SK-N-SH treated with all-trans-retinoic acid at 6 μM for 48 hours (cell line): ENCODE results near the gene ADAM8.

ENCODE experiments used
- ATAC-seq: fragments of 200-7000 bp; cut with Tn5 transposase; 3 replicates; pipeline ENCODE4 v1.9.1; 2020; ENCODE audit warnings: mild to moderate bottlenecking, moderate library complexity
- BACH2 ChIP-seq: fragments of 250-450 bp; sonication (Bioruptor Pico); IDR thresholded peaks from 2 replicates; pipeline ENCODE4 v1.9.0; 2021; ENCODE audit warnings: mild to moderate bottlenecking, borderline replicate concordance
- CSDC2 ChIP-seq: fragments of 250-450 bp; sonication (Bioruptor Pico); IDR thresholded peaks from 2 replicates; pipeline ENCODE4 v1.5.0; 2020; ENCODE audit warnings: mild to moderate bottlenecking, moderate library complexity
- ISL1 ChIP-seq: fragments of 250-450 bp; sonication (Bioruptor Pico); IDR thresholded peaks from 2 replicates; pipeline ENCODE4 v2.1.2; 2022; ENCODE audit warnings: mild to moderate bottlenecking, moderate library complexity
- OSR1 ChIP-seq: fragments of 250-450 bp; sonication (Bioruptor Pico); IDR thresholded peaks from 2 replicates; pipeline ENCODE4 v1.8.0; 2022; ENCODE audit warnings: moderate library complexity, mild to moderate bottlenecking, inconsistent platforms
- PATZ1 ChIP-seq: fragments of 250-450 bp; sonication (Bioruptor Pico); IDR thresholded peaks from 2 replicates; pipeline ENCODE4 v1.8.0; 2020; ENCODE audit warnings: mild to moderate bottlenecking, moderate library complexity, borderline replicate concordance
- PPARA ChIP-seq: fragments of 250-450 bp; sonication (Bioruptor Pico); IDR thresholded peaks from 2 replicates; pipeline ENCODE4 v1.5.0; 2020; ENCODE audit warnings: mild to moderate bottlenecking, borderline replicate concordance
- RARB ChIP-seq: fragments of 250-450 bp; sonication (Bioruptor Pico); IDR thresholded peaks from 2 replicates; pipeline ENCODE4 v1.8.0; 2021; ENCODE audit warnings: mild to moderate bottlenecking, moderate library complexity
- SNAI2 ChIP-seq: fragments of 250-450 bp; sonication (Bioruptor Pico); IDR thresholded peaks from 2 replicates; pipeline ENCODE4 v1.5.0; 2020; ENCODE audit warnings: mild to moderate bottlenecking, moderate library complexity
- TCF4 ChIP-seq: fragments of 250-450 bp; sonication (Bioruptor Pico); IDR thresholded peaks from 2 replicates; pipeline ENCODE4 v1.8.0; 2021; ENCODE audit warnings: mild to moderate bottlenecking, moderate library complexity, borderline replicate concordance
- ZC3H10 ChIP-seq: fragments of 250-450 bp; sonication (Bioruptor Pico); IDR thresholded peaks from 2 replicates; pipeline ENCODE4 v1.5.1; 2021; ENCODE audit warnings: mild to moderate bottlenecking, moderate library complexity
- ZFP3 ChIP-seq: fragments of 250-450 bp; sonication (Bioruptor Pico); IDR thresholded peaks from 2 replicates; pipeline ENCODE4 v1.5.0; 2020; ENCODE audit warnings: mild to moderate bottlenecking, moderate library complexity
- ZFP30 ChIP-seq: fragments of 450-650 bp; formaldehyde crosslinking; IDR thresholded peaks from 2 replicates; pipeline ENCODE4 v1.5.0; 2022; ENCODE audit warnings: mild to moderate bottlenecking, moderate library complexity
- ZNF565 ChIP-seq: fragments of 450-650 bp; formaldehyde crosslinking; conservative IDR thresholded peaks from 2 replicates; pipeline ENCODE4 v1.5.0; 2020; ENCODE audit warnings: low read depth, mild to moderate bottlenecking, moderate library complexity
- ZNF70 ChIP-seq: fragments of 450-650 bp; formaldehyde crosslinking; IDR thresholded peaks from 2 replicates; pipeline ENCODE4 v1.5.0; 2020; ENCODE audit warnings: mild to moderate bottlenecking, moderate library complexity
- ZNF8 ChIP-seq: fragments of 450-650 bp; formaldehyde crosslinking; IDR thresholded peaks from 2 replicates; pipeline ENCODE4 v1.5.0; 2020; ENCODE audit warnings: mild to moderate bottlenecking, moderate library complexity
- TF ChIP-seq, protein P1 (sequence below): fragments of 250-450 bp; sonication (Bioruptor Pico); IDR thresholded peaks from 2 replicates; pipeline ENCODE4 v1.5.1; 2020; ENCODE audit warnings: low read depth, mild to moderate bottlenecking, moderate library complexity
- TF ChIP-seq, protein P2 (sequence below): fragments of 250-450 bp; sonication (Bioruptor Pico); IDR thresholded peaks from 2 replicates; pipeline ENCODE4 v1.5.0; 2020; ENCODE audit warnings: mild to moderate bottlenecking, moderate library complexity
- TF ChIP-seq, protein P3 (sequence below): fragments of 250-450 bp; sonication (Bioruptor Pico); IDR thresholded peaks from 2 replicates; pipeline ENCODE4 v1.5.1; 2021; ENCODE audit warnings: mild to moderate bottlenecking, moderate library complexity
- TF ChIP-seq, protein P4 (sequence below): fragments of 250-450 bp; sonication (Bioruptor Pico); IDR thresholded peaks from 2 replicates; pipeline ENCODE4 v1.8.0; 2021; ENCODE audit warnings: low read depth, mild to moderate bottlenecking, moderate library complexity, borderline replicate concordance

The ADAM8 gene

DNA sequence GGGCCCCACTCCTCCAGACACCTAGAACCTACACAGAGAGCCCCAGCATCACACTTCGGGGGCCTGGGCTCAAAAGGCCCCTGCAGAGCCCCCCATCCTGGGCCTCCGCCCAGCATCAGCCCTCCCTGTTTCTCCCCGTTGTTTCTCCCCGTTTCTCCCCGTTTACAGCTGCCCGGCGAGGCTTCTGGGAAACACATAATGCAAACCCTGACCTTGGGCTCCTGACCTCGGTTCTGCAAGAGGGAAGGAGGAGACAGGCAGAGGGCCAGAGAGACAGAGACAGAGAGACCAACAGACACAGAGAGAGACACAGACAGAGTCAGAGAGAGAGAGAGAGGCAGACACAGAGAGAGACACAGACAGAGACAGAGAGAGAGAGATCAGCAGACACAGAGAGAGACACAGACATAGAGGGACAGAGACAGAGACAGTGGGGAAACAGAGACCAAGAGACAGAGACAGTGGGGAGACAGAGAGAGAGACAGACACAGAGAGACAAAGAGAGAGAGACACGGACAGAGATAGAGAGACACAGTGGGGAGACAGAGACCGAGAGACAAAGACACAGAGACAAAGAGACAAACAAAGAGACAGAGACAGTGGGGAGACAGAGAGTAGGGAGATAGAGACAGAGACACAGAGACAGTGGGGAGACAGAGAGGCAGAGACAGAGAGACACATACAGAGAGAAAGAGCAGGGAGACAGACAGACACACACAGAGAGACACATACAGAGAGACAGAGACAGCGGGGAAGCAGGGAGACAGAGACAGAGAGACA, 26.5 kb downstream of the ADAM8 start (continued):
- TF ChIP-seq ZFP3 (CRISPR knock-in tag): no peak
- TF ChIP-seq, protein P1, sequence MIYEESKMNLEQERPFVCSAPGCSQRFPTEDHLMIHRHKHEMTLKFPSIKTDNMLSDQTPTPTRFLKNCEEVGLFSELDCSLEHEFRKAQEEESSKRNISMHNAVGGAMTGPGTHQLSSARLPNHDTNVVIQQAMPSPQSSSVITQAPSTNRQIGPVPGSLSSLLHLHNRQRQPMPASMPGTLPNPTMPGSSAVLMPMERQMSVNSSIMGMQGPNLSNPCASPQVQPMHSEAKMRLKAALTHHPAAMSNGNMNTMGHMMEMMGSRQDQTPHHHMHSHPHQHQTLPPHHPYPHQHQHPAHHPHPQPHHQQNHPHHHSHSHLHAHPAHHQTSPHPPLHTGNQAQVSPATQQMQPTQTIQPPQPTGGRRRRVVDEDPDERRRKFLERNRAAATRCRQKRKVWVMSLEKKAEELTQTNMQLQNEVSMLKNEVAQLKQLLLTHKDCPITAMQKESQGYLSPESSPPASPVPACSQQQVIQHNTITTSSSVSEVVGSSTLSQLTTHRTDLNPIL (CRISPR knock-in tag): no peak

GRCh38 chr10:133249094-133249780, 27.4 kb downstream of the ADAM8 start:
- TF ChIP-seq ZFP30 (CRISPR knock-in tag) (no peak), PPARA (no peak), OSR1 (CRISPR knock-in tag) (no peak), BACH2 (no peak), ZNF565 (no peak), SNAI2 (no peak), PATZ1 (CRISPR knock-in tag) (no peak), TCF4 (CRISPR knock-in tag) (no peak), ZNF8 (CRISPR knock-in tag) (no peak), ISL1 (CRISPR knock-in tag) (no peak), ZC3H10 (CRISPR knock-in tag) (no peak), CSDC2 (CRISPR knock-in tag) (no peak), ZNF70 (CRISPR knock-in tag) (no peak), ZFP3 (CRISPR knock-in tag) (no peak), RARB (CRISPR knock-in tag) (no peak)
- TF ChIP-seq, protein P2, sequence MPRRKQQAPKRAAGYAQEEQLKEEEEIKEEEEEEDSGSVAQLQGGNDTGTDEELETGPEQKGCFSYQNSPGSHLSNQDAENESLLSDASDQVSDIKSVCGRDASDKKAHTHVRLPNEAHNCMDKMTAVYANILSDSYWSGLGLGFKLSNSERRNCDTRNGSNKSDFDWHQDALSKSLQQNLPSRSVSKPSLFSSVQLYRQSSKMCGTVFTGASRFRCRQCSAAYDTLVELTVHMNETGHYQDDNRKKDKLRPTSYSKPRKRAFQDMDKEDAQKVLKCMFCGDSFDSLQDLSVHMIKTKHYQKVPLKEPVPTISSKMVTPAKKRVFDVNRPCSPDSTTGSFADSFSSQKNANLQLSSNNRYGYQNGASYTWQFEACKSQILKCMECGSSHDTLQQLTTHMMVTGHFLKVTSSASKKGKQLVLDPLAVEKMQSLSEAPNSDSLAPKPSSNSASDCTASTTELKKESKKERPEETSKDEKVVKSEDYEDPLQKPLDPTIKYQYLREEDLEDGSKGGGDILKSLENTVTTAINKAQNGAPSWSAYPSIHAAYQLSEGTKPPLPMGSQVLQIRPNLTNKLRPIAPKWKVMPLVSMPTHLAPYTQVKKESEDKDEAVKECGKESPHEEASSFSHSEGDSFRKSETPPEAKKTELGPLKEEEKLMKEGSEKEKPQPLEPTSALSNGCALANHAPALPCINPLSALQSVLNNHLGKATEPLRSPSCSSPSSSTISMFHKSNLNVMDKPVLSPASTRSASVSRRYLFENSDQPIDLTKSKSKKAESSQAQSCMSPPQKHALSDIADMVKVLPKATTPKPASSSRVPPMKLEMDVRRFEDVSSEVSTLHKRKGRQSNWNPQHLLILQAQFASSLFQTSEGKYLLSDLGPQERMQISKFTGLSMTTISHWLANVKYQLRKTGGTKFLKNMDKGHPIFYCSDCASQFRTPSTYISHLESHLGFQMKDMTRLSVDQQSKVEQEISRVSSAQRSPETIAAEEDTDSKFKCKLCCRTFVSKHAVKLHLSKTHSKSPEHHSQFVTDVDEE (CRISPR knock-in tag): no peak
- TF ChIP-seq, protein P3, sequence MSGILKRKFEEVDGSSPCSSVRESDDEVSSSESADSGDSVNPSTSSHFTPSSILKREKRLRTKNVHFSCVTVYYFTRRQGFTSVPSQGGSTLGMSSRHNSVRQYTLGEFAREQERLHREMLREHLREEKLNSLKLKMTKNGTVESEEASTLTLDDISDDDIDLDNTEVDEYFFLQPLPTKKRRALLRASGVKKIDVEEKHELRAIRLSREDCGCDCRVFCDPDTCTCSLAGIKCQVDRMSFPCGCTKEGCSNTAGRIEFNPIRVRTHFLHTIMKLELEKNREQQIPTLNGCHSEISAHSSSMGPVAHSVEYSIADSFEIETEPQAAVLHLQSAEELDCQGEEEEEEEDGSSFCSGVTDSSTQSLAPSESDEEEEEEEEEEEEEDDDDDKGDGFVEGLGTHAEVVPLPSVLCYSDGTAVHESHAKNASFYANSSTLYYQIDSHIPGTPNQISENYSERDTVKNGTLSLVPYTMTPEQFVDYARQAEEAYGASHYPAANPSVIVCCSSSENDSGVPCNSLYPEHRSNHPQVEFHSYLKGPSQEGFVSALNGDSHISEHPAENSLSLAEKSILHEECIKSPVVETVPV (CRISPR knock-in tag): no peak
- TF ChIP-seq, protein P4, sequence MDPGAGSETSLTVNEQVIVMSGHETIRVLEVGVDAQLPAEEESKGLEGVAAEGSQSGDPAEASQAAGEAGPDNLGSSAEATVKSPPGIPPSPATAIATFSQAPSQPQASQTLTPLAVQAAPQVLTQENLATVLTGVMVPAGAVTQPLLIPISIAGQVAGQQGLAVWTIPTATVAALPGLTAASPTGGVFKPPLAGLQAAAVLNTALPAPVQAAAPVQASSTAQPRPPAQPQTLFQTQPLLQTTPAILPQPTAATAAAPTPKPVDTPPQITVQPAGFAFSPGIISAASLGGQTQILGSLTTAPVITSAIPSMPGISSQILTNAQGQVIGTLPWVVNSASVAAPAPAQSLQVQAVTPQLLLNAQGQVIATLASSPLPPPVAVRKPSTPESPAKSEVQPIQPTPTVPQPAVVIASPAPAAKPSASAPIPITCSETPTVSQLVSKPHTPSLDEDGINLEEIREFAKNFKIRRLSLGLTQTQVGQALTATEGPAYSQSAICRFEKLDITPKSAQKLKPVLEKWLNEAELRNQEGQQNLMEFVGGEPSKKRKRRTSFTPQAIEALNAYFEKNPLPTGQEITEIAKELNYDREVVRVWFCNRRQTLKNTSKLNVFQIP: no peak
- TF ChIP-seq, protein P1 (CRISPR knock-in tag): no peak
- no peak; the same call in 2 of the 3 replicates for ATAC-seq

- no peak for ATAC-seq
- no peak for TF ChIP-seq SNAI2
- TF ChIP-seq, all 23 proteins: peak for 0
Observed at GRCh38 chr10:133248334-133248715, 28.3 kb downstream of the ADAM8 start.
